Stimulated activated CD4-positive, alpha-beta T cell treated with anti-CD3 and anti-CD28 coated beads, Interleukin-15, amount 100 ng/mL, for 48 hours (primary cell): ENCODE measurements around the gene RPS6KA2.
A peak's percentile ranks its signal among the peaks of the same experiment; 100 is the strongest.
"Not testable (repeated sequence)": the region's sequence is repeated elsewhere in the genome, so short reads cannot be mapped to it uniquely, and the experiment has no call there.

Source experiments
- DNase-seq, 2 donors: peaks; one replicate each; pipeline ENCODE4 v3.0.0-alpha.2; 2020; ENCODE audit warnings: low read depth in 2 of 2

The RPS6KA2 gene

GRCh38 chr6:166635013-166635970 lies 8.2 kb upstream of the RPS6KA2 start:
- no peak for DNase-seq

DNA sequence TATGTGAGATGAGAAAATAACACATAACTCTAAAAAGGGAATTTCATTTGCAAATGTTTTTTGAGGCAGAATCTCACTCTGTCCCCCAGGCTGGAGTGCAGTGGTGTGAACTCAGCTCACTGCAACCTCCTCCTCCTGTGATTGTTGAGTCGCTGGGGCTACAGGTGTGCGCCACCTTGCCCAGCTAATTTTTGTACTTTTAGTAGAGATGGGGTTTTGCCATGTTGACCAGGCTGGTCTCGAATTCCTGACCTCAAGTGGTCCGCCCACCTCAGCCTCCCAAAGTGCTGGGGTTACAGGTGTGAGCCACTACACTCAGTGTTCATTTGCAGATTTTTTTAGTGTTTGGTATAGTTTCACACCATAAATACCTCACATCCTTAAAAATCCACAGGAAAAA lies 7.5 kb upstream of the RPS6KA2 start:
- DNase-seq, result not testable (repeated sequence)

- DNase-seq, result no peak
These were observed 6.9 kb upstream of the RPS6KA2 start for GRCh38 chr6:166633732-166634535.

GRCh38 chr6:166632731-166633130 lies 5.7 kb upstream of the RPS6KA2 start:
- DNase-seq, result no peak

DNA sequence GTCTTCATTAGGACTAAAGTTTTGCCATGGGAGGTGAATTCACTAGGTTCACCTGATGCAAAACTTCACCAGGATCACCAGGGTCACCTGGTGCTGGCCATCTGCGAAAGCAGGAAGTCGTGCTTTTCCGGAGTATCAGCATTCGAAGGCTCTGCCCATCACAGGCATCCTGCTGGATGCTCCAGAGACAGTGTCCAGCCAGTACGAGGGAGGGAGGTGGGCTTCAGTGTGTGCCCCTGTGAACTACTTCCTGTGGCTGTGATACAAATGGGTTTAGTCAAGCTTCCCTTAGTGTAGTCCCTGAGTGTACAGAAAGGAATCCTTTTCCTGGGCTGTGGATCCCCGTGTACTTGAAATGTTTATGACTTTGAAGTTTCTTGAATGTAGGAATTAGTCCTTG lies 3.4 kb upstream of the RPS6KA2 start:
- no peak for DNase-seq

- DNase-seq, result no peak
These were observed 2.6 kb upstream of the RPS6KA2 start for GRCh38 chr6:166629628-166630027.

DNA sequence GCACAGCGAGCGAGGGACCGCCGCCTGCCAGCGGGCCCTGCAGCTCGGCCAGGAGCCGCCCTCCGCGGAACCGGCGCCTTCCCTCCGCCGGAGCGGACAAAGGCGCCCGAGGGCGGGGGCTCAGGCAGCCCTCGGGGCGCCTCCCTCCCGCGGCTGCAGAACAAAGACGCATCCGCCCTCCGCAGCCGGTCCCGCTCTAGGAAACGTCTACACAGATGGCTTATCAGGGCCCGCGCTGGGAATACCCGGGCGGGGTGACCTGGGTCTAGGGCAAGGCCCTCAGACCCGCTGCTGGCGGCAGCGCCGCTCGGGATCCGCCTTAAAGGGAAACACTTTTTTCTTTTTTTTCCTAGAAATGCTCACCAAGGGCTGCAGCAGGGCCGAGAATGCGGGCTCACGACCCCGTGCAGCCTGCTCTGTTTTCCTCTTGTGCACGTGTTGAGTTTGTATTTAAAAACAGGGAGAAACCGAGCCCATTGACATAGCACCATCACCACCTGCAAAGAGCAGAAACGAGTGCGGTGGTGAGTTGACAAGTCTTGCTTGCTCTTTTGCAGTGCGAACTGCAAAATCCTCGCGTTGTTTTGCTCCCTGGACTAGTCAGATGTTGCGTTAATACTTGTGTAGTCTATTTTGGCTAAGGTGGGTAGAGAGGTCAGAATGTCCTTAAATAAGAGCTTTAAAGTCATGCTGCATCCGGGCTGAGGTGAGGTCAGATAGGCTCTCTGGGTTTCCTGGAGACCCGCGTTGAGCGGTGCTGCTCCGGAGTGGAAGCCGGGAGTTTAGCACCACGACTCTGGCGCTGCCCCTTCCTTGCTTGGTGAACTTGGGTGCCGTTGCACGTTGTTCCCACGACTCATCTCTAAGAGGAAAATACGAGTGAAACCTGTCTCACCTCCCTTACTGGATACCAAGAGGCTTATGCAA lies 1.1 kb upstream of the RPS6KA2 start:
- DNase-seq, result peak in 1 of 2 donors; percentile 16

- DNase-seq, result peak in 1 of 2 donors; percentile 4
These were observed 646 bp downstream of the RPS6KA2 start for GRCh38 chr6:166626177-166627032.

GRCh38 chr6:166625356-166625755 lies 1.7 kb downstream of the RPS6KA2 start:
- no peak for DNase-seq

- DNase-seq, result no peak
These were observed 2.8 kb downstream of the RPS6KA2 start for GRCh38 chr6:166624275-166624674.

DNA sequence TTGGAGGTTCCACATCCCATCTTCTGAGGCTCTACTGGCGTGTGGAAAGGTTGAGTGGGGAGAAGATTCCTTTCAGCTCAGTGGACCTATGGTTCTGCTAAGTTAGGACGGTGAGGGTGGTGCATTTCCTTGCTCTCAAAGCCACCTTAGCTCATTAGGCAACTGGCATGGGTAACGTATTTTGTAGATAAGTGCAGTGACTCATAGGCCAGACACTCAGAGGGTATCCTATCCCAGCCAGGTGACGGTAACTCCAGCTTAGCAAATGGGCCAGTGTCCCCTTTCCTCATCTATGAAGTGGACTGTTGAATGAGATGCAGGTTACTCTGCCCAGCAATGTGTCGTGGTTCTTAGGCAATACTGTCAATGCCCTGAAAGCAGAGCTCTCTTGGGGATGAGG lies 3.7 kb downstream of the RPS6KA2 start:
- no peak for DNase-seq

DNA sequence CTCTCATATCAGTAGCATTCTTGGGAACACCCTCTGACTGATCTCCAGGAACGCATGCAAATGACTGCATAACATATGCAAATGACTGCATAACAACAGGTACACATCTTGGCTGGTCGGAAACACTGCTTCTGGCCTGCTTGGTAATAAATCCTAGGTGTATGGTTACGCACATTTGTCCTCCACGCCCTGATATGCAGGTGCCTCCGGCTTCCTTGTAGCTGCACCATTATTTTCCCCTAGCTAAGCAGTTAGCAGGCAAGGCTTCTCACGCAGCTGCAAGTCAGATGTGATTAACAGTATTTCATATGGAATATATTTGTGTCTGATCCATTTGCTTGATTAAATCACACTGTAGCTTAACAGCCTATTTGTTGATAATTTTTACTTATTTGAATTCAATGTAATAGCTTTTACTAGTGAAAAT lies 5.9 kb downstream of the RPS6KA2 start:
- DNase-seq, result no peak

GRCh38 chr6:166620478-166621113 lies 6.5 kb downstream of the RPS6KA2 start:
- DNase-seq, result no peak

DNA sequence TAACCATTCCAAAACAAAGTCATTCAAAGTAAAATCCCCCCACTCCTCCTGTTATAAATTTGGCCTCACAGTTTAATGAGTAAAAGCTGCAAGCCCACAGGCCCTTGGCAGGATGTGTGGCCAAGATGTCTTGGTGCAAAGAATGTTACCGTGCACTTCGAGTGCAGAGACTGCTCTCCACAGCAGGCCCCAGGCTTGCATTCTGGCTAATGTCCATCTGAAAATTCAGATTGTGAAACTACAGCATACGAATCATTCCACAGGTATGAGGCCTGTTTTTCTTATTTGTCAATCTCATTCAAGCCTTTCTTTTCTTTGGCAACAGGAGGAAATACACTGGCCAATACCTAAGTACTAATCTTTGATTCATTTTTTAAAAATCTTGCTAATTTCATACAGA lies 7.1 kb downstream of the RPS6KA2 start:
- DNase-seq, result no peak

DNA sequence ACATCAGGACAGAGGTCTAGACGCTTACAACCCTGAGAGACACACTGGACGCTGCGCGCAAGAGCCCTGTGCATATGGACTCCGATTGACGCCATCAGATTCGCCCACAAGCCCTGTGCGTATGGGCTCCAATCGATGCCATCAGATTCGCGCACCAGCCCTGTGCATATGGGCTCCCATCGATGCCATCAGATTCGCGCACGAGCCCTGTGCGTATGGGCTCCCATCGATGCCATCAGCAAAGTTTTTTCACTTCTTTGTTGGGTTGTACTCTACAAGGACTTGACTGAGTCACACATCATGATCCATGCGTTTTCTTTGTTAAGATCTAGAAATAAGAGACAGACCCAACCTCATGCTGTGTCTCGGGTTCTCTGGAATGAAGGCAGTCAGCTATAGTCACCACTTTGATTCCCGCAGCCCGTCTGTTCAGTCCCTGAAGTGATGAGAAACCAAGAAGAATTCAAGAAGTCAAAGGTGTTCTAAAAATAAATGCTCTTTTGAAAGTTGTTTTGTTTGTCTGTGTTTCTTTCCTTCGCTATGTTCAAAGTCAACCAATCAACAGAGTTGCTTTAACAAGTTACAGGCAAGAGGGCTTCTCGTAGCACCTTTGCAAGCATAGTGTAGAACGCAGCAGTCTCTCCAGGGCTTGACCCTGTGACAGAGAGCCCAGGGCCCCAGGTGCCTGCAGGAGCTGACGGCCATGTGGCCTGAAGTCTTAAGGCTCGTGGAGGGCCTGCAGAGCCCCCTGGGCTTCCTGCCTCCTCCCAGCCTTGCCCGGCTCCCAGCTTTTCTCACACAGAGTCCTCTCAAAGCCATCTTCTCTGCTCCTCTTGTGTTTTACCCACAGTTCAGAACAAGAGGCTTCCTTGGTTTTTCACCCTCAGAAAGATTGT lies 7.9 kb downstream of the RPS6KA2 start:
- DNase-seq, result no peak

DNA sequence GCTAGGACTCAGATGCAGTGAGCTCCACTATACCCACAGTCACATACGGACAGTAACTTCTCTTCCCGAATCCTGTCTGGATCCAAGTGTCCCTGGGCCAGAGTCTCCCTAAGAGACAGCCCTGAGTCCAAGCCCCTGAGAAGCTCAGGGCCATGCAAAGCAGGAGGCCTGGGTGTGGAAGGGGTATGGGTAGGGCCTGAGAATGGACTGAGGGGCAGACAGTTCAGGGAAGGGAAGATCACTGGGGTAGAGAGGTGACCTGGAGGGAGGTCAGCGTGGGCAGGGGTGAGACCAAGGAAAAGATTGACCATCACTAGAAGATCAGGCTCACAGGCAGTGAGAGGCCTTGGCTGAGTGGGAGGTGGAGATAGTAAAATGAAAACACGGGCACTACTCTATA lies 8.8 kb downstream of the RPS6KA2 start:
- no peak for DNase-seq

GRCh38 chr6:166617359-166617758 lies 9.7 kb downstream of the RPS6KA2 start:
- DNase-seq, result no peak

GRCh38 chr6:166616261-166617238 lies 10.5 kb downstream of the RPS6KA2 start:
- no peak for DNase-seq
